IPS-20b (cell line): ENCODE measurements around the gene PIP5KL1.

Experiments used
- H3K27ac ChIP-seq: one replicate; pipeline ENCODE4 v1.5.1; 2013; ENCODE audit warnings: low read length
- H3K27me3 ChIP-seq: 2 replicates; pipeline ENCODE4 v1.6.1; 2013; ENCODE audit warnings: mild to moderate bottlenecking, low read length, inconsistent platforms; ENCODE audit not compliant: insufficient read depth
- H3K36me3 ChIP-seq: 2 replicates; pipeline ENCODE4 v1.6.1; 2013; ENCODE audit warnings: low read depth, mild to moderate bottlenecking, inconsistent platforms, low read length, moderate library complexity; ENCODE audit not compliant: insufficient read depth
- H3K4me1 ChIP-seq: 2 replicates; pipeline ENCODE4 v1.6.1; 2013; ENCODE audit warnings: mild to moderate bottlenecking, control low read depth, inconsistent platforms, low read length, moderate library complexity; ENCODE audit not compliant: insufficient read depth
- H3K4me3 ChIP-seq: 2 replicates; pipeline ENCODE4 v1.5.1; 2013; ENCODE audit warnings: mild to moderate bottlenecking, low read length, inconsistent platforms
- H3K9ac ChIP-seq: 2 replicates; pipeline ENCODE4 v1.6.1; 2013; ENCODE audit warnings: low read depth, mild to moderate bottlenecking, inconsistent platforms, low read length, moderate library complexity
- H3K9me3 ChIP-seq: 2 replicates; pipeline ENCODE4 v1.6.1; 2013; ENCODE audit warnings: mild to moderate bottlenecking, low read depth, low read length, inconsistent platforms; ENCODE audit not compliant: insufficient read depth

The PIP5KL1 gene

DNA sequence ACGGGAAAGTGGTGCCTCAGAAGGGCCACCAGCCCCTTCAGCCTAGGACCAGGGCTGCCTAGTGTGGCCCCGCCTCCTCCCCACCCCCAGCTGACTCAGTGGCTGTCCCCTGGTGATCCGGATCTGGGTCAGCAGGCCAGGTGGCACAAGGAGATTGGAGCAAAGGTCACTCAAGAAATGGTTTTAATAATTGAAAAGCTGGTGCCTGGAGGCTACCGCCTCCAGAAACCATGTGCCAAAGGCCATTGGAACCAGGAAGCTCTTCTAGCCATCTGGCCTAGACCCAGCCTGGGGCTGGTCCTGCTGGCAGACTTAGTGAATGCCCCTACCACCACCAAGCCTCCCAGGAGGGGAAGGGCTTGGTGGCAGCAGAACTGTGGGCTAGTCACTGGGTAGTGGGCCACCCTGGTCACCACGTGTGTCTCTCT is 15.2 kb downstream of the PIP5KL1 start:
- no peak overlapping the region for H3K9ac ChIP-seq
- no peak overlapping the region for H3K27ac ChIP-seq
- no peaks in the 10 kb centered on the region for H3K9me3 ChIP-seq
- peaks cover 10% of the 10 kb centered on the region for H3K27me3 ChIP-seq
- H3K4me3 ChIP-seq = no peak overlapping the region
- H3K36me3 ChIP-seq = 0 out of 2 replicates have a peak, but pooled peaks cover 7% of the 10 kb centered on the region
- H3K4me1 ChIP-seq = no peaks in the 10 kb centered on the region

DNA sequence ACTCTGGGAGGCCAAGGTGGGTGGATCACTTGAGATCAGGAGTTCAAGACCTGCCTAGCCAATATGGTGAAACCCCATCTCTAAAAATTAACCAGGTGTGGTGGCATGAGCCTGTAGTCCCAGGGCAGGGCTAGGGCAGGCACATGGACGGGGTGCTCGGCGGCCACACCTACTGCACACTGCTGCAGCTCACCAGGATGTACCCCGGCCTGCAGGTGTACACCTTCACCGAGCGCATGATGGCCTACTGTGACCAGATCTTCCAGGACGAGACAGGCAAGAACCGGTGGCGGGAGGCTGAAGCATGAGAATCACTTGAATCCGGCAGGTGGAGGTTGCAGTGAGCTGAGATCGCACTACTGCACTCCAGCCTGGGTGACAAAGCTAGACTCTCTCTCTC is 16.9 kb downstream of the PIP5KL1 start:
- Histone ChIP-seq H3K36me3 (0 out of 2 replicates have a peak, but pooled peaks cover 7% of the 10 kb centered on the region), H3K9ac (no peak overlapping the region), H3K4me3 (no peak overlapping the region), H3K27ac (no peak overlapping the region), H3K27me3 (peaks cover 10% of the 10 kb centered on the region), H3K4me1 (no peaks in the 10 kb centered on the region), H3K9me3 (no peaks in the 10 kb centered on the region)

DNA sequence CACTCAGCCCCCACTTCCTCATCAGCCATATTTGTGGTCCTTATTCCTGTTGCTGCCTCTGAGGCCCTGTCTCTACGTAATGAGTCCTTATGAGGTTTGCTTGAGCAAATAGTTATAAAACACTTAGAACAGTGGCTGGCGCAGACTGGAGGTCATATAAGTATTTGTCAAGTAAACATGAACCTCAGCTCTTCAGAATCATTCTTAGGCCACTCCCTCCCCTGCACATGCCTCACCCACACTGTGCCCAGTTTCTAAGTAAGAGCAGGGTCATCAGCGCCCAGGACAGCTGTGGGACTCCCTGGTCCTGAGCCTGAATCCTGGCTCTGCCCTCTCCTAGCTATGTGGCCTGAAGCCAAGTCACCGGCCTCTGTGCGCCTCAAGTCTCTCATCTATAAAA is 17.7 kb downstream of the PIP5KL1 start:
- H3K27me3 ChIP-seq = peaks cover 10% of the 10 kb centered on the region
- no peak overlapping the region for H3K9ac ChIP-seq
- H3K9me3 ChIP-seq = no peaks in the 10 kb centered on the region
- no peak overlapping the region for H3K27ac ChIP-seq
- no peaks in the 10 kb centered on the region for H3K4me1 ChIP-seq
- H3K36me3 ChIP-seq = 0 out of 2 replicates have a peak, but pooled peaks cover 7% of the 10 kb centered on the region
- no peak overlapping the region for H3K4me3 ChIP-seq

DNA sequence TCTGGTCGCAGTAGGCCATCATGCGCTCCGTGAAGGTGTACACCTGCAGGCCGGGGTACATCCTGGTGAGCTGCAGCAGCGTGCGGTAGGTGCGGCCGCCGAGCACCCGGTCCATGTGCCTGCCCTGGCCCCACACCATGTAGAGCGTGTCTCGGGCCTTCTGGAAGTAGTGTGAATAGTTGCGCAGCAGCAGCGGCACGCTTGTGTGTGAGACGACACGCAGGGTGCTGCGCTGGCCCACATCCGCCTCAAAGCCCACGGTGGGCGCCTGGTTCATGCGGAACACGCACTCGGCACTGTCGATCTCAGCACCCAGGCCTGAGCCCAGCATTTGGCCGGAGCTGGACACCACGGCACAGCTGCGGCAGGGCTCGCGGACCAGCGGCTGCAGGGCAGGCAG is 18.3 kb downstream of the PIP5KL1 start:
- Histone ChIP-seq H3K9me3 (no peaks in the 10 kb centered on the region), H3K4me1 (no peaks in the 10 kb centered on the region), H3K4me3 (no peak overlapping the region), H3K27ac (no peak overlapping the region), H3K36me3 (0 out of 2 replicates have a peak, but pooled peaks cover 7% of the 10 kb centered on the region), H3K27me3 (peaks cover 10% of the 10 kb centered on the region), H3K9ac (no peak overlapping the region)

DNA sequence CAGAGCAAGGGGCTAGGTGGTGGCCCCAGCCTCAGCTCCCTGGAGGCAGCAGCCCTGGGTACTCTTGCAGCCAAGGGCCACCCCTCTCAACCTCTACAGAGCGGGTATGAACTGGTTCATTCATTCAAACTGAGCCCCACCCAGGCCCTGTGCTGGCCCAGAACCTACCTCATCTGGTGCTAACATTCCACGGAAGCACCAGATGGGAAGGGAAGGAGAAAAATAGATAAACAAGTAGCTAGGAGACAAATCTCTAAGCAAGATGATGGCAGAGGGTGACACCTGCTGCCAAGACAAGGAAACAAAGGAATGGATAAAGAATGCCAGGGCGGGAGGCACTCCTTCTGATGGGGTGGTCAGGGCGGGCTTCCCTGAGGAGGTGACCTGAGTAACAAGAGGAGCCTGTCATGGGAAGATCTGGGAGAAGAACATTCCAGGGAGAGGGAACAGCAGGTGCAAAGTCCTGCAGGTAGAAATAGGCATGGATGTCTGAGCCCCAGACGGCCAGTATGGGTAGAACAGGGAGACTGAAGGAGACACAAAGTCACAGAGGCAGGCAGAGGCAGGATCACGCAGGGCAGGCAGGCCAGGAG is 19.9 kb downstream of the PIP5KL1 start:
- Histone ChIP-seq H3K27ac (no peak overlapping the region), H3K4me1 (no peaks in the 10 kb centered on the region), H3K4me3 (no peak overlapping the region), H3K36me3 (0 out of 2 replicates have a peak, but pooled peaks cover 7% of the 10 kb centered on the region), H3K27me3 (peaks cover under 1% of the 10 kb centered on the region; the same call in 1 of the 2 replicates), H3K9me3 (no peaks in the 10 kb centered on the region), H3K9ac (no peak overlapping the region)

DNA sequence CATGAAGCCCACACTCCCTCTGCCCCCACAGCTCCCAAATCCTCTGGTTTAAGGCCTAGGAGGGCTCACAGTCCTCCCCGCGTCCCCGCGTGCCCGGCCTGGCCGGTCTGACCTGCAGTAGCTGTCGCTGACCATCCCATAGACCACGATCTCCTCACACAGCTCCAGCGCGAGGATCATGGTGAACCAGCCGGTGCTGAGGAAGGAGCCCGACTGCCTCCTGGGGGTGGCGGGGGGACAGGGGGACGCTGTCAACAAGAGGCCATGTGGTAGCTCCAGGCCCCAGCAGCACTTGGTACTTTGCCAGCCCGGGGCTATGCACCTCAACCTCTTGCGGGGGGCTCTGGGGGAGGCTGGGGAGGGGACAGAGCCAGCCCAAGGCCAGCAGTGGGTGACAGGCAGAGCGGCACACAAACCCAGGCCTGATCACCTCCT is 20.7 kb downstream of the PIP5KL1 start:
- no peak overlapping the region for H3K4me3 ChIP-seq
- 0 out of 2 replicates have a peak, but pooled peaks cover 7% of the 10 kb centered on the region for H3K36me3 ChIP-seq
- H3K4me1 ChIP-seq = no peaks in the 10 kb centered on the region
- no peak overlapping the region for H3K27ac ChIP-seq
- no peak overlapping the region for H3K9ac ChIP-seq
- no peaks in the 10 kb centered on the region for H3K27me3 ChIP-seq
- no peaks in the 10 kb centered on the region for H3K9me3 ChIP-seq

DNA sequence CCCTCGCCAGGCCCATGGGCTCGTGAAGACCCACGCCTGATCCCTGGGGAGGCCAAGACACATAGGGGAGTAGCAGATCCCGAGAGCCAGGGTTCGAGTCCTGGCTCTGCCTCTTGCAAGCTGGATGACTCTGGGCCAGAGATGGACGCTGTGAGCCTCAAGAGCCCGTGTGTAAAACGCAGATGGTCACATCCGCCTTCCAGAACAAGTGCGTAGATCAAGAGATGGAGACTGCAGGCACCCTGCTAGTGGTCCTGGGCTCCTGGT is 22.0 kb downstream of the PIP5KL1 start:
- Histone ChIP-seq H3K27ac (no peak overlapping the region), H3K9ac (no peak overlapping the region), H3K4me3 (no peak overlapping the region), H3K36me3 (0 out of 2 replicates have a peak, but pooled peaks cover 7% of the 10 kb centered on the region), H3K27me3 (no peaks in the 10 kb centered on the region), H3K4me1 (peaks cover 7% of the 10 kb centered on the region; the same call in 1 of the 2 replicates), H3K9me3 (no peaks in the 10 kb centered on the region)

DNA sequence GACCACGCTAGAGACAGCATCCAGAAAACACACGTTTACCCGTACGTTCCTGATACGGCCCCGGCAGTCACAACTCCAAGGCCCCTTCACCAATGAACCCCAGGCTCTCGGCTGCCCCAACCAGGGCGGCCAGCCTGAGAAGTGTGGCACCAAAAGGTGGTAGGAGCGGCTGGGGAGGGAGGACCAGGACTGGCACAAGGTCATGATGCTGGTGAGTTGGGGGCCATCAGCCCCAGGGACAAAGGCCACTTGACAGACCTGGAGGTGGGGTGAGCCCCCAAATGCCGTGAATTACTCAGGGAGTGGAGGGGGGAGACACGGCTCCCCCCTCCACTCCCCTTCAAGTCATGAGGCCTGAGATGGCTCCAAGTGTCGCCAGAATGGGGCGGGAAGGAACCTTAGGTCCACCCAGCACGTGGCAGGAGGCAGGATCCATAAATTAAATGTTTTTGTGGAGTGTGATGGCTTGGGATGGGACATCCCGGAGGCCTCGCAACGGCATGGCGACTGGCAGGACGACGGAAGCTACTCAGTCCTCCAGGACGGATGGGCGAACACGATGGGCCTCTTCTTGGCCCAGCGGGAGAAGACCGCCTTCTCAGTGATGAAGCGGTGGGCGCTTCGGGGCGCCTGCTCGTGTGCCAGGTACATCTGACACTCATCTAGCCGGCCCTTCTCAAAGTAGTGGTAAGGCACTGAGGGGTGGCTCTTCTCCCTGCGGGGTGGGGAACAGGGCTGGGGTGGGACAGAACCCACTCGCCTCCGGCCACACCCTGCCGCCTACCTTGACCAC is 22.5 kb downstream of the PIP5KL1 start:
- no peaks in the 10 kb centered on the region for H3K9me3 ChIP-seq
- H3K36me3 ChIP-seq = 0 out of 2 replicates have a peak, but pooled peaks cover 7% of the 10 kb centered on the region

DNA sequence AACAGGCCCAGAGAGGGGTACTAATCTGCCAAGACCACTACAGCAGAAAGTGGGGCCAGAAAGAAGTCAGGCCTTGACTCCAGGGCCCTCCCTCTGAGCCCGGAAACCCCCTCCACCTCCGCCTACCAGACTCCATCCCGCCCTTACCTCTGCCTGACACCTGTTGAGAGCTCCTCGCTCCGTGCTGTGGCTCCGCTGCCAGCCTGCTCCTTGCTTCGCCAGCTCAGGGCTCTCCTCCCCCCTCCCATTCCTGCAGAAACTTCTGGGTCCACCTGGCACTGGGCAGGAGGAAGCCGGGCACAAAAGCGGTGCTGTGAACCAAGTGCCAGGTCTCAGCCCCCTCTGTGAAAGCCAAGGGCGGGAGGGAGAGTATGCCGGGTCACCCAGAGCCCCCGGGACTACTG is 24.8 kb downstream of the PIP5KL1 start:
- H3K9ac ChIP-seq = no peak overlapping the region
- no peak overlapping the region for H3K27ac ChIP-seq
- H3K27me3 ChIP-seq = no peaks in the 10 kb centered on the region
- H3K4me3 ChIP-seq = no peak overlapping the region
- no peaks in the 10 kb centered on the region for H3K36me3 ChIP-seq
- no peaks in the 10 kb centered on the region for H3K9me3 ChIP-seq
- peaks cover 7% of the 10 kb centered on the region; the same call in 1 of the 2 replicates for H3K4me1 ChIP-seq

More for the DNA sequence above, 22.5 kb downstream of the PIP5KL1 start:
- no peak overlapping the region for H3K9ac ChIP-seq
- H3K4me3 ChIP-seq = no peak overlapping the region
- peaks cover 7% of the 10 kb centered on the region; the same call in 1 of the 2 replicates for H3K4me1 ChIP-seq
- H3K27ac ChIP-seq = no peak overlapping the region
- no peaks in the 10 kb centered on the region for H3K27me3 ChIP-seq

DNA sequence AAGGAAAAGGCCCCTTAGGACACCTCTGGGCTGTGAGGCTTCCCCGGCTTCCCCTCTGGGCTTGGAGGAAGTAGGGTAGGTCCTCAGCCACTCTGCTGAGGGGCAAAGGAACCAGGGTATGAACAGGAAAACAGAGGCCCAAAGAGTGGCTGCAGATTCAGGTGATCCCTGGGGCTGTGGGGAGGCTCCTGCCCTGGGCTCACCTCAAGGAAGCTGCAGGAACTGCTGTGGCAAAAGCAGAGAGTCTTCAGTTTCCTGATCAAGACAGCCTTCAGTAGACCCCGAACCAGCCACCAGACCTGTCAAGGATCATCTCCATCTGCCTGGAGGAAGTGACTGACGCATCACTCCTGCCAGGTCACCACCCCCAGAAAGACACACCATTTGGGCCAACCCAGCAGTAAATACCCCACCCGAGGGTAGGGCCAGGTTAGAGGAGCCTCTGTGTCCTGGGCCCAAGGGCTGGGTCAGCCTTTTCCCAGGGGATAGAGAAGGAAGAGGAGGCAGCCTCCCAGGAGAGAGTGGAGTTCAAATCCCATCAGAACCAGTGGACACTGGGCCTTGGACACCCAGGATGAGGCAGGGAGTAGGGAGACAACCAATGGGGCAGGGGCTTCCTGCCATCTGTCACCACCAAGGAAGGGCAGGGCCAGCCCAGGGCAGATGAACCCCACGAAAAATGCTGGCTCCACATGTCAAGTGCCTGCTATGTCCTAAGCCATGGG is 25.4 kb downstream of the PIP5KL1 start:
- no peaks in the 10 kb centered on the region for H3K27me3 ChIP-seq
- no peak overlapping the region for H3K9ac ChIP-seq
- no peak overlapping the region for H3K4me3 ChIP-seq
- H3K27ac ChIP-seq = no peak overlapping the region
- no peaks in the 10 kb centered on the region for H3K9me3 ChIP-seq
- no peaks in the 10 kb centered on the region for H3K36me3 ChIP-seq
- peaks cover 7% of the 10 kb centered on the region; the same call in 1 of the 2 replicates for H3K4me1 ChIP-seq

DNA sequence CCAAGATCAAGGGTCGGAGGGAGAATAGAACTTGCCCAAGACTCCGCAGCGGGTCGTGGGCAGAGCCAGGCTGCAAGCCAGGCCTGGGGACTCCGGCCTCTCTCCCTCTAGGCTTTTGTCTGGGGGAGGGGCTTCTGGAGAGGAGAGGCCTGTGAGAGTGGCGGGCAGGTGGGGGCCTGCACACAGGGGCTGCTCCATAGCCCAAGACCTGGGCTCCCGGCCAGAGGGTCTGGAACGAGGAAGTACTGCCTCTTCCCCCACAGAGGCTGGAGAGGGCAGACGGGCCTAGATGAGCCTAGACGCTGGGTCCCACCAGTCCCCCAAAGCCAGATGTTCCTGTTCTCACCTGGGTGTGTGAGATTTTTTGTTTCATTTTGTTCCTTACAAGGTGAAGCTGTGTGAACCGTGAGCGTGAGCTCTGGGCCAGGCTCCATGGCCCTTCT is 26.0 kb downstream of the PIP5KL1 start:
- Histone ChIP-seq H3K27ac (no peak overlapping the region), H3K4me1 (peaks cover 7% of the 10 kb centered on the region; the same call in 1 of the 2 replicates), H3K9me3 (no peaks in the 10 kb centered on the region), H3K36me3 (no peaks in the 10 kb centered on the region), H3K9ac (no peak overlapping the region), H3K27me3 (no peaks in the 10 kb centered on the region), H3K4me3 (no peak overlapping the region)
